ENCODE measurements around the gene MYD88. TPM values are rescaled to one million over a fixed set of nuclear protein-coding genes. Genes with fewer than 3 reads are reported as not detected.

Gene MYD88
- total RNA-seq, 1 donor = 8.7 TPM

DNA sequence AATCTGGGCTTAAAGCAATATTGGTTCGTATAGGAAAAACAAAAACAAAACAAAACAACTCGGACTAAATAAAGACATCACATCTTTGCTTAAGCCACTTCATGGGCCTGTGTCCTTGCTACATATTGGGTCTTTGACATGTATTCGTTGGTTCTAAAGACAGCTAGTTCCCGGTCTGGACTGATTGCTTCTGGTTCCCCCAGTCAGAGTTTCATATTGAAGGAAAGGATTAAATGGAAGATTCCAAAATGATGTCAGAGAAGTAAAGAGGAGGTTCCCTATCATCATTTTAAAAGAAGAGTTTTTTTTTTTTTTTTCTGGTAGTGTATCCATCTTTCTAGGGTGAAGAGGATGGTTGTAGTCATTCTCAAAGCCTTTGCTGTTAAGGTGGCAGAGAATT, 29.1 kb downstream of the MYD88 start:
- H3K4me1 ChIP-seq (ENCODE audit: insufficient read depth, low read length) = peaks cover 36% of the 10 kb centered on the region
- H4K20me1 ChIP-seq (ENCODE audit: insufficient read depth, low read length) = peaks cover under 1% of the 10 kb centered on the region
- no peaks in the 10 kb centered on the region for H3K9me3 ChIP-seq (ENCODE audit: low read depth, low read length)
- no peak overlapping the region for H2AFZ ChIP-seq (ENCODE audit: low read length)
- peak overlapping the region; percentile 97 for H3K4me2 ChIP-seq (ENCODE audit: insufficient read depth, low read length)
- DNase-seq (ENCODE audit: insufficient read length, low spot score, missing footprints) = no peak
- peak overlapping the region; percentile 97 for H3K27ac ChIP-seq (ENCODE audit: low read depth, low read length)
- TF ChIP-seq, protein P1, sequence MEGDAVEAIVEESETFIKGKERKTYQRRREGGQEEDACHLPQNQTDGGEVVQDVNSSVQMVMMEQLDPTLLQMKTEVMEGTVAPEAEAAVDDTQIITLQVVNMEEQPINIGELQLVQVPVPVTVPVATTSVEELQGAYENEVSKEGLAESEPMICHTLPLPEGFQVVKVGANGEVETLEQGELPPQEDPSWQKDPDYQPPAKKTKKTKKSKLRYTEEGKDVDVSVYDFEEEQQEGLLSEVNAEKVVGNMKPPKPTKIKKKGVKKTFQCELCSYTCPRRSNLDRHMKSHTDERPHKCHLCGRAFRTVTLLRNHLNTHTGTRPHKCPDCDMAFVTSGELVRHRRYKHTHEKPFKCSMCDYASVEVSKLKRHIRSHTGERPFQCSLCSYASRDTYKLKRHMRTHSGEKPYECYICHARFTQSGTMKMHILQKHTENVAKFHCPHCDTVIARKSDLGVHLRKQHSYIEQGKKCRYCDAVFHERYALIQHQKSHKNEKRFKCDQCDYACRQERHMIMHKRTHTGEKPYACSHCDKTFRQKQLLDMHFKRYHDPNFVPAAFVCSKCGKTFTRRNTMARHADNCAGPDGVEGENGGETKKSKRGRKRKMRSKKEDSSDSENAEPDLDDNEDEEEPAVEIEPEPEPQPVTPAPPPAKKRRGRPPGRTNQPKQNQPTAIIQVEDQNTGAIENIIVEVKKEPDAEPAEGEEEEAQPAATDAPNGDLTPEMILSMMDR (IDR thresholded peaks at IDR 0.05; ENCODE audit: extremely low read depth, low read depth, low read length) = no peak
- H3K4me3 ChIP-seq (ENCODE audit: insufficient read depth, low read length) = peak overlapping the region; percentile 83
- H3K27me3 ChIP-seq (ENCODE audit: insufficient read depth, low read length) = no peaks in the 10 kb centered on the region
- H3K36me3 ChIP-seq (ENCODE audit: insufficient read depth, low read length) = no peaks in the 10 kb centered on the region
- H3K79me2 ChIP-seq (ENCODE audit: insufficient read depth, low read length) = peaks cover 63% of the 10 kb centered on the region

DNA sequence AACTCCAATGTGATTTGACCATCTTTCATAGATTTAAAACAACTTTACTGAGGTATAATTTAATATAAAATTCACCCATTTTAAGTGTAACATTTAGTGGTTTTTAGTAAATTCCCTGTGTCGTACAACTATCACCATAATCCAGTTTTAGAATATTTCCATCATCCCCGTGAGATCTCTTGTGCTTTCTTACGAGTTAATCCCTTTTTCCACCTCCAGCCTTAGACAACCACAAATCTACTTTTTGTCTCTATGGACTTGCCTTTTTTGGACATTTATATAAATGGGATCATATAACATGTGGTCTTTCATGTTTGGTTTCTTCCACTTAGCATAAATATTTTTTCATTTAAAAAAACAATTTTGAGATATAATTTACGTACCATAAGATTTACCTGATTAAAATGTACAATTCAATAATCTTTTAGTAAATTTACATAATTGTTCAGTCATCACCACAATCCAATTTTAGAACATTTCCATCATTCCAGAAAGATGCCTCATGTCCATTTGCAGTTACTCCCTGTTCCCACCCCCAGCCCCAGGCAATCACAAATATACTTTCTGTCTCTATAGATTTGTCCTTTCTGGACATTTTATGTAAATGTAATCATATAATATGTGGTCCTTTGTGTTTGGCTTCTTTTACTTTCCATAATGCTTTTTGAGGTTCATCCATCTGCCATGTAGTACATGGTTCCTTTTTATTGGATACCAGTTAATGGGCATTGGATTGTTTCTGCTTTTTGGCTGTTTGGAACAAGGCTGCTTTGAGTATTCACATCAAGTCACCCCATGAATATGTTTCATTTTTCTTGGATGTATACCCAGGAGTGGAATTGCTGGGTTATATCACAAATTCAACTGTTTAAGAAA, 29.9 kb downstream of the MYD88 start:
- Histone ChIP-seq H3K27ac (ENCODE audit: low read depth, low read length) (peak overlapping the region; percentile 97), H4K20me1 (ENCODE audit: insufficient read depth, low read length) (peaks cover 4% of the 10 kb centered on the region), H3K4me1 (ENCODE audit: insufficient read depth, low read length) (peaks cover 38% of the 10 kb centered on the region), H3K79me2 (ENCODE audit: insufficient read depth, low read length) (peaks cover 71% of the 10 kb centered on the region), H3K27me3 (ENCODE audit: insufficient read depth, low read length) (no peaks in the 10 kb centered on the region), H3K4me2 (ENCODE audit: insufficient read depth, low read length) (peak overlapping the region; percentile 97), H3K9me3 (ENCODE audit: low read depth, low read length) (no peaks in the 10 kb centered on the region), H3K4me3 (ENCODE audit: insufficient read depth, low read length) (peak overlapping the region; percentile 83), H2AFZ (ENCODE audit: low read length) (no peak overlapping the region), H3K36me3 (ENCODE audit: insufficient read depth, low read length) (no peaks in the 10 kb centered on the region)
- peak; percentile 75 for DNase-seq (ENCODE audit: insufficient read length, low spot score, missing footprints)
- TF ChIP-seq, protein P1 (IDR thresholded peaks at IDR 0.05; ENCODE audit: extremely low read depth, low read depth, low read length) = no peak

GRCh38 chr3:38169027-38169317, 30.5 kb downstream of the MYD88 start:
- H3K4me1 ChIP-seq (ENCODE audit: insufficient read depth, low read length) = peaks cover 42% of the 10 kb centered on the region
- H3K4me3 ChIP-seq (ENCODE audit: insufficient read depth, low read length) = peak overlapping the region; percentile 46
- H3K79me2 ChIP-seq (ENCODE audit: insufficient read depth, low read length) = peaks cover 77% of the 10 kb centered on the region
- no peak for DNase-seq (ENCODE audit: insufficient read length, low spot score, missing footprints)
- peak overlapping the region; percentile 97 for H3K4me2 ChIP-seq (ENCODE audit: insufficient read depth, low read length)
- no peaks in the 10 kb centered on the region for H3K9me3 ChIP-seq (ENCODE audit: low read depth, low read length)
- no peaks in the 10 kb centered on the region for H3K27me3 ChIP-seq (ENCODE audit: insufficient read depth, low read length)
- no peaks in the 10 kb centered on the region for H3K36me3 ChIP-seq (ENCODE audit: insufficient read depth, low read length)
- H4K20me1 ChIP-seq (ENCODE audit: insufficient read depth, low read length) = peaks cover 6% of the 10 kb centered on the region
- peak overlapping the region; percentile 97 for H3K27ac ChIP-seq (ENCODE audit: low read depth, low read length)
- TF ChIP-seq, protein P1 (IDR thresholded peaks at IDR 0.05; ENCODE audit: extremely low read depth, low read depth, low read length) = no peak
- no peak overlapping the region for H2AFZ ChIP-seq (ENCODE audit: low read length)

DNA sequence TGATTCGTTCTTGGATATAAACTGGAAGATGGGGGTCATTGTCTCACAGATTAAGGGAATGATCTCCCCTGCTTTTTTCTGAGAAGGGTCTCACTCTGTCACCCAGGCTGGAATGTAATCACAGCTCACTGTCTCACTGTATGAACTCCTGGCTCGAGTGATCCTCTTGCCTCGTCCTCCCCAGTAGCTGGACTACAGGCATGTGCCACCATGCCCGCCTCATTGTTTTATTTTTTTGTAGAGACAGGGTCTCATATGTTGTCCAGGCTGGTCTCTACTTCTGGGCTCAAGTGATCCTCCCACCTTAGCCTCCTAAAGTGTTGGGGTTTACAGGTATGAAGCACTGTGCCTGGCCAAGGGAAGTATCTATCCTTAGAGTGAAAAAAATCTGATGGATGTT, 32.3 kb downstream of the MYD88 start:
- peaks cover 53% of the 10 kb centered on the region for H3K4me1 ChIP-seq (ENCODE audit: insufficient read depth, low read length)
- no peak overlapping the region for H3K4me3 ChIP-seq (ENCODE audit: insufficient read depth, low read length)
- TF ChIP-seq, protein P1 (IDR thresholded peaks at IDR 0.05; ENCODE audit: extremely low read depth, low read depth, low read length) = no peak
- no peak overlapping the region for H2AFZ ChIP-seq (ENCODE audit: low read length)
- no peak overlapping the region for H3K4me2 ChIP-seq (ENCODE audit: insufficient read depth, low read length)
- no peaks in the 10 kb centered on the region for H3K36me3 ChIP-seq (ENCODE audit: insufficient read depth, low read length)
- peak overlapping the region; percentile 59 for H3K27ac ChIP-seq (ENCODE audit: low read depth, low read length)
- H3K27me3 ChIP-seq (ENCODE audit: insufficient read depth, low read length) = no peaks in the 10 kb centered on the region
- peaks cover 18% of the 10 kb centered on the region for H4K20me1 ChIP-seq (ENCODE audit: insufficient read depth, low read length)
- peaks cover 89% of the 10 kb centered on the region for H3K79me2 ChIP-seq (ENCODE audit: insufficient read depth, low read length)
- DNase-seq (ENCODE audit: insufficient read length, low spot score, missing footprints) = no peak
- no peaks in the 10 kb centered on the region for H3K9me3 ChIP-seq (ENCODE audit: low read depth, low read length)

All from osteoblast (primary cell).